Measurements from ENCODE around the gene PAF1. TPM values are rescaled to one million over a fixed set of nuclear protein-coding genes. Genes with fewer than 3 reads are reported as not detected.

PAF1 gene
- polyA plus RNA-seq, 2 of the 4 experiments (the other 2 are of a cell fraction): 103 to 110 TPM

DNA sequence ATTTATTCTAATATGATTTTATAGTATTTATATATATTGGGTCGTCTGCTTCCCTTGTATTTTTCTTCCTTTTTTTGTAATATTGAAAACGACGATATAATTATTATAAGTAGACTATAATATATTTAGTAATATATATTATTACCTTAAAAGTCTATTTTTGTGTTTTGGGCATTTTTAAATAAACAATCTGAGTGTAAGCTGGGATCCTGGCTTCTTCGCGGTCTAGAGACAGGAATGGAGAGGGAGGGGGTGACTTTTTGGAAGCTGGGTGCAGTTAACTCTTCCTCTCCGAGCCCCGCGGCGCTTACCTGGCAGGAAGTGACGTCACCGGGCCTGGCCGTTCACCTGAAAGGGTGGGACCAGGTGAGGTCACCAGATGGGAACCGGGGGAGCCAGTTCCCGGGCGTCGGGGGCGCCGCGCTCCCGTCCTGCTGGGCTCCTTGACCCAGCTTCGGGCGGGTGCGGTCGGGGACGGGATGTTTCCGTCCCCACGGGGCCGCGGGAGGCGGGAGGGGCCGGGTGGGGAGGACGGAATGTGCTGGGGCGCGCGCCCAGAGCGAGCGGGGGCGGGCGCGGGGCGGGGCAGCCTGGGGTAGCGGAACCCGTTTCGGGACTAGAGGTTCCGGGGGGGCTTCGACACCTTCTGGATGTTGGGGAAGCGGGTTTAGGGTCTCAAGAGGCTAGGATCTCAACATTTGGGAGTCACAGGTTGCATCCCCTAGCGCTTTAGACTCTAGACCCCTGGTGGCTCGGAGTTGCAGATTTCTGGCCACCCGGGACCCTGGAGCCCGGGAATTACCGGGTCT, 18.5 kb upstream of the PAF1 start (continued):
- TF ChIP-seq JUN (IDR thresholded peaks at IDR 0.05): peak; percentile 98
- peak; percentile 21; the same call in 1 of the 2 replicates for TF ChIP-seq MAZ (IDR thresholded peaks at IDR 0.05; ENCODE audit: borderline replicate concordance, low read depth, low read length)
- no peak for TF ChIP-seq KDM5A (IDR thresholded peaks at IDR 0.05)
- peak in 1 of 2 experiments; percentile 25; a peak in 2 of 5 replicates for TF ChIP-seq RAD21 (conservative IDR thresholded peaks at IDR 0.05 in 1 of 2, IDR thresholded peaks at IDR 0.05 in 1 of 2)
- no peak for TF ChIP-seq ELK1 (IDR thresholded peaks at IDR 0.05; ENCODE audit: low read depth, low read length)
- peak; percentile 99 for TF ChIP-seq HOXA7 (CRISPR knock-in tag; IDR thresholded peaks at IDR 0.05)
- no peak for TF ChIP-seq USF2 (IDR thresholded peaks at IDR 0.05)
- no peak for TF ChIP-seq SREBF2 (IDR thresholded peaks at IDR 0.05)

GRCh38 chr19:39408392-39409207, 17.7 kb upstream of the PAF1 start:
- FAIRE-seq (no peak), ATAC-seq (no peak), DNase-seq (ENCODE audit: low read depth in 1 of 2, low spot score in 1 of 2) (peak in 1 of 2 experiments; percentile 61)
- Histone ChIP-seq H3K4me1 (peaks cover 53% of the 10 kb centered on the region), H3K27ac (peak overlapping the region; percentile 94 to 99), H3K4me2 (peak overlapping the region; percentile 95), H3K4me3 (peak overlapping the region; percentile 76), H3K9me3 (no peaks in the 10 kb centered on the region)
- CTCF ChIA-PET: interaction anchor here (0.6 to 21.4 kb wide), 11 partner anchors 10 to 448 kb away, joined by 3 to 457 read pairs (median 4); partner anchors contain the start of genes MED29, PAF1, RPS16 and SAMD4B
- TF ChIP-seq EP300 (IDR thresholded peaks at IDR 0.05): no peak
- no peak for TF ChIP-seq RNF2 (IDR thresholded peaks at IDR 0.05; ENCODE audit: borderline replicate concordance, low read depth)
- TF ChIP-seq POLR2A (IDR thresholded peaks at IDR 0.05; ENCODE audit: low read length): no peak
- no peak for TF ChIP-seq SMC3 (IDR thresholded peaks at IDR 0.05)
- TF ChIP-seq HOXB13 (CRISPR knock-in tag; IDR thresholded peaks at IDR 0.05; ENCODE audit: low read depth): no peak
- no peak for TF ChIP-seq NPAS2 (CRISPR knock-in tag; IDR thresholded peaks at IDR 0.05; ENCODE audit: borderline replicate concordance)
- no peak for TF ChIP-seq NR3C1 (IDR thresholded peaks at IDR 0.05)
- no peak for TF ChIP-seq ZC3H11A (IDR thresholded peaks at IDR 0.05)
- no peak for TF ChIP-seq SREBF2 (IDR thresholded peaks at IDR 0.05)
- TF ChIP-seq, protein P1, sequence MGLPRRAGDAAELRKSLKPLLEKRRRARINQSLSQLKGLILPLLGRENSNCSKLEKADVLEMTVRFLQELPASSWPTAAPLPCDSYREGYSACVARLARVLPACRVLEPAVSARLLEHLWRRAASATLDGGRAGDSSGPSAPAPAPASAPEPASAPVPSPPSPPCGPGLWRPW (IDR thresholded peaks at IDR 0.05): no peak
- TF ChIP-seq HOXA7 (CRISPR knock-in tag; IDR thresholded peaks at IDR 0.05): no peak; the same call in 1 of the 2 replicates
- TF ChIP-seq HOXB5 (CRISPR knock-in tag; IDR thresholded peaks at IDR 0.05): no peak
- TF ChIP-seq MAFK (IDR thresholded peaks at IDR 0.05; ENCODE audit: partially characterized antibody): no peak
- TF ChIP-seq TFCP2L1 (CRISPR knock-in tag; IDR thresholded peaks at IDR 0.05): 0 out of 2 replicates have a peak, but pooled peaks have one; percentile 23
- TF ChIP-seq CHD2 (IDR thresholded peaks at IDR 0.05; ENCODE audit: low read length, partially characterized antibody): no peak
- TF ChIP-seq BCL3 (IDR thresholded peaks at IDR 0.05): peak; percentile 10; the same call in 1 of the 3 replicates
- TF ChIP-seq BHLHE40 (IDR thresholded peaks at IDR 0.05; ENCODE audit: low read depth, low read length): 0 out of 2 replicates have a peak, but pooled peaks have one; percentile 20
- 0 out of 2 replicates have a peak, but pooled peaks have one; percentile 7 for TF ChIP-seq MAZ (IDR thresholded peaks at IDR 0.05; ENCODE audit: borderline replicate concordance, low read depth, low read length)
- TF ChIP-seq POLR2AphosphoS2 (conservative IDR thresholded peaks at IDR 0.05; ENCODE audit: low read length): peak; percentile 69; the same call in 1 of the 2 replicates
- POLR2A ChIA-PET: interaction anchor here (0.6 to 9.4 kb wide), 6 partner anchors 7 to 279 kb away, joined by 3 to 140 read pairs (median 14); partner anchors contain the start of genes MED29, PAF1 and RPS16
- 38% methylated on average over 18 of the region's 20 CpGs for WGBS (ENCODE audit: missing lambda C conversion rate)
